Measurements from ENCODE around the gene RAET1E.
"Not testable (repeated sequence)": the region's sequence is repeated elsewhere in the genome, so short reads cannot be mapped to it uniquely, and the experiment has no call there.

RAET1E gene

GRCh38 chr6:149925974-149926777, 28.3 kb upstream of the RAET1E start:
- DNase-seq, result peak; percentile 24

DNA sequence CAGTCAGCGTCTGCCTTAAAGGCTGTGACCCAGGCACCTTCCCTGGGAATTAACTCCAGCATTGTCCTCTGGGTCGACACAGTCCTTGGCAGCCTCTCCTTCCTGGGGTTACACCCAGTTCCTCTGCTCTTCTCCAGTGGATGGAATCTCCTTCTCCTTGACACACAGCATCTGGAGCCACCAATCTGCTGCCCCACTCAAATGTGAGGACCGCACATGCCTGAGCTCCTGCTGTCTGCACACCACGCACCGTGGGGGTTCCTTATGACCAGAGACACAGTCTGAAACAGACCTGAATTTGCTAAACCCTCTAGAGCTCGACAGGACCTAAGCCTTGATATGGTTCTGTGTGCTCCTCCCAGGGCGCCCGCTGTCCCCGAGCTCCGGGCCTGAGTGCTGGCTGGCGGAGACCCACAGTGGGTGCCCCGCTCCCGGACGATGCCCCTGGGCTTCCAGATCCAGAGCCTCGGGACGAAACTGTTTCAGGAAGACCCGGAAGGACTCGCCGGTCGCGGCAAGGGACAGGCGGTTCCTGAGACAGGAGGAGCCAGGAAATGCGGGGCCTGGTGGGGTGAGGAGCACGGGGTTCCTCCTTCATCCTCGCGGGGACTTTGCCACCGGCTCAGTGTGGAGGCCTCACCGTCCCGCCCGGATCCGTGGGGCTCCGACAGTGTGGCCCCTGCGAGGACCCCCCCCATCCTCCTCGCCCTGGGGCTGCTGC, 27.5 kb upstream of the RAET1E start:
- no peak for DNase-seq

GRCh38 chr6:149924933-149925252, 27.0 kb upstream of the RAET1E start:
- no peak for DNase-seq

GRCh38 chr6:149924206-149924932, 26.5 kb upstream of the RAET1E start:
- no peak for DNase-seq

DNA sequence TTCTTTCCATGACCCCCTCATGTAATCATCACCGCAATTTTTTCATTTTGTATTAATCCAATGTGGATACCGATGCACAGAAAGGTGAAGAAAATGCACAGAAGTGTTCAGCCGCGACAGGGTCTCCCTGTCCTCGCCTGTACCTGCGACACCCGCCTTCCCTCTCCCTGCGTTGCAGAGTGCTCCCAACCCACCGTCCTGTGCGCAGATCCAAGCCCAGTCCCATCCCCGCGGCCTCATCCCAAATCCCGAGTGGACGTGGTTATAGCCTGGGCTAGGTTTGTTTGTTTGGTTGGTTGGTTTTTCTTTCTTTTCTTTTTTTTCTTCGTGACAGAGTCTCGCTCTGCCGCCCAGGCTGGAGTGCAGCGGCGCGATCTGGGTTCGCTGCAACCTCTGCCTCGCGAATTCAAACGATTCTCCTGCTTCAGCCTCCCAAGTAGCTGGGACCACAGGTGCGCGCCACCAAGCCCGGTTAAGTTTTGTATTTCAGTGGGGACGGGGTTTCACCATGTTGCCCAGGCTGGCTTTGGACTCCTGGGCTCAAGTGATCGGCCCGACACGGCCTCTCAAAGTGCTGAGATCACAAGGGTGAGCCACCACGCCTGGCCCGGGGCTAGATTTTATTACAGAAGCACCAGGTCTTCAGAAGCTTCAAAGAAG, 25.5 kb upstream of the RAET1E start:
- DNase-seq, result no peak

DNA sequence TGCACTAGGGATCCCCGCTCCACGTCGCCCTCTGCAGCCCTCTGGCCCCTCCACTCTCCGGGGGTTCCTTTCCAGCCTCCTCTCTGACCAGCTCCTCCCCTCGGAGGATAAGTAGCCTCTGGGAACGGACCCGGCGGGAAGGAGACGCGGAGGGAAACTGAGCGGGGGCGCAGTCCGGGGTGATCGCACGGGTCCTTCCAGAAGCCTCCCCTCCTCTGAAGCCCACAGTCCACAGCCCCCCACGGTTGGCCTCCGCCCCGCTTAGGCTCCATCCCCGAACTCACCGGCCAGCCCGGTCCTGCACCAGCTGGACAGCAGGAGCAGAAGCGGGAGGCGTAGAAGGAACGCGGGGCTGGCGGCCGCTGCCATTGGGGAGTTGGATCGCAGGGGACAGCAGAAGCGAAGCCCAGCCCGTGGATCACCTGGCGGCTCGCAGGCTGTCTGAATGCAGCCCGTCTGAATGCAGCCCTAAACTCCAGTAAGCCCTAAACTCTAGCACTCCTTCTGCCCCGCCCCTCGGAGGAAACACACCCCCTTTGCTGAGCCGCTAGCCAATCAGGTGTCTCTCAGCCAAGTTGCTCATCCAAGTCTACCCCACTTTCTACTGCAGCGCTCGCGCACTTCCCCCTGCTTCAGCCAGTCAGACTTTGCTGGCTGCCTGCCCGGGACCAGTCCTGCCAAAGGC, 24.9 kb upstream of the RAET1E start, which contains the start of gene RAET1G:
RAET1G (minus strand) TSS at position 480 of the 685 bp plus-strand sequence; CDS start at position 369, 111 bp downstream.
- peak; percentile 69 for DNase-seq

- not testable (repeated sequence) for DNase-seq
These were observed 24.2 kb upstream of the RAET1E start for GRCh38 chr6:149922091-149922490.

DNA sequence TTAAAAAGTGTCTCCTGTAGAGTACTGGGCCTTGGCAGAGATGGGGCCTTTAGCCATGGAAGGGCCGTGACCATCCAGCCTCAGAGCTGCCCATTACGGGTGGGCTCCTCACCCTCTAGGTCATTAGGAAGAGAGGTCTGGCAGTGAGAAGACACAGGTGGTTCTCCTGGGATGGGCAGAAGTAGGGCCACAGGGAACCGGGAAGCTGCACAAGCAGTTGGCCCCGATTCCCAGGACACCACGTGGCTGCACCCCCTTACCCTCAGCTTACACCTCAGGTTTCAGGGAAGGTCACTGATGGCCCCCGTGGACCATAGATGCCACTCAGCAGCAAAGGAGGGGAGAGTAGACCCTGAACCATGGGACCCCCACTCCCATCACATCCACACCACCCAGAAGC, 23.4 kb upstream of the RAET1E start:
- no peak for DNase-seq

DNA sequence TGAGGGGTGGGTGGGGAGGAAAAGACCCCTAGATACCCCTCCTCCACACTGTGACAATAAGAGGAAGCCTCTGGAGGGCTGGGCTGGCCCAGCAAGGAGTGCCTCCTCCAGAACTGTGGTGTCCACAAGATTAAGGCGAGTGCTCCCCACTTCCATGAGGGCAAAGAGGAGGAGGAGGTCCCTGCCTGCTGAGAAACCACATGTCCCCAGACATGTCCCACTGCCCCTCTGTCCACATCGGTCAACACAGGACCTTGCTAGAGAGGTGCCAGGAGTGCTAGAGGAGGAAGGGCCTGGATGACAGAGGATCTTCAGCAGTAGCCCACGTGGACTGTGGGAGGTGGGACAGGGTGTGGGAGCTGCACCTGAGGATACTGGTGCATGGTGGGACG, 21.9 kb upstream of the RAET1E start:
- no peak for DNase-seq

- not testable (repeated sequence) for DNase-seq
These were observed 21.4 kb upstream of the RAET1E start for GRCh38 chr6:149919126-149919833.

GRCh38 chr6:149918151-149918905, 20.4 kb upstream of the RAET1E start:
- DNase-seq, result no peak

GRCh38 chr6:149917679-149918078, 19.8 kb upstream of the RAET1E start:
- DNase-seq, result no peak

DNA sequence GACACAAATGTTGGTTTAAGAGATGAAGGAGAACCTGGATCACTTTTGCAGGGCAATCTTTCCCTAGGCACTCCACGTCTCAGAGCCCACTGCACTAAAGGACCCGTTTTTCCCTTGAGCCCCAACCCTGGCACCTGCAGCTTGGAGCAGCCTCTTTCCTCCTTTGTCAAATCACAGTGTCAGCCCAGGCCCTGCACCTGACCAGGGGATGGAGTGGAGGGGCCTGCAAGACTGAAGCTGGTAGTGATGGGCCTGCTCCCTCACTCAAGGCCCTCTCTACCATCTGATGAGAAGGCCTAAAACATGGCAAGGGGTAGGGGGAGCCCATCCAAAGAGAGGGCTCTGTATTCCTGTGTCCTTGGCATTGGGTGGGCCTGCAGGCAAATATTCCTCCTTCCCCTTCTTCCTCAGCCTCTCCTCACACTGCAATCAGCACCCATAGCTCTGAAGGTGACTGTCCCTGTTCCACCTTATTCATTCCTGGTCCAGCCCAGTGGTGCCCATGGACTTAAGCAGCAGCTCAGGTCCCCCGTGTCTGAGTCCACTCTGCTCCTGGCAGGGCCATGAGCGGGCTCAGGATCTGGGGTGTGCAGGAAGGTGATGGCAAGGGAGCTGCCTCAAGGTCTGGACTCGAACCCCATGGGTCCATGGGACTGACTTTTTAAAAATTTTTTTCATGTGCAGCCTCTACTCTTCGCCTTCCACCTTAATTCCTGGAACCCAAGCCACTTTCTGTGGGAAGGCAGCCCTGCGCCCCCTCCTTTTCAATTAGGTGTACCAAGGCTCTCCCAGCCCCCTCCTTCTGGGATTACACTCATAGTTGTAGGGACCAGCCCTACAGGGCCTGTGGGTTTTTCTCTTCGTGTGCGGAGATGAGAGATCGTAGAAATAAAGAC, 18.3 kb upstream of the RAET1E start:
- DNase-seq, result no peak

DNA sequence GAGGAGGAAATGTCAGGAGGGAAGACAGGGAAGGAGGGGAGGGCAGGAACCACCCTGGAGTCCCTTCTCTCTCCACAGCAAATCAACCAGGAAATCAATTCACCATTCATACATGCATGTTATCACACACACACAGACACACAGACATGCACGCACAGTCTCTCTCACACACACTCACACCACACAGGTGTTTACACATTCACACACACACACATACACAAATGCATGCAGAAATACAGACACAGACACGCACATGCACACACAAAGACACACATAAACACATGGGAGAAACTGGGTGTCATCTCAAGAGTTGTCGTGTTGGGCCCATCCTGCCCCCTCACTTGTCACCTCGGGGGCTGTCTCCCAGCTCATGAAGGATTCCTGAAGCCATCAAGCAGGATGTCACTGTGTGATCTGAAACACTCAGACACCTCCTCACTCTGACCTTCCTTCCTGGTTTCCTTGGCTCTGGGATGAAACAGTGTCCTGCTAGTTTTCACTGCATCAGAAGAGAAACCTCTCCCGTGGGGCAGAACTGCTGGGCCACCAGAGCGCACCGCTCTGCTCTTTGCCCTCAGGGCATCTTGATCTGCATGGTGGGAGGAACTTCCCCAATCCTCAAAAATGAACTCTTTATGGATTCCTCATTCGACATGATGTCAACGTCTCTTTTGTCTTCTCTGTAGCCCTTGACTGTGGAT, 15.8 kb upstream of the RAET1E start:
- no peak for DNase-seq

DNA sequence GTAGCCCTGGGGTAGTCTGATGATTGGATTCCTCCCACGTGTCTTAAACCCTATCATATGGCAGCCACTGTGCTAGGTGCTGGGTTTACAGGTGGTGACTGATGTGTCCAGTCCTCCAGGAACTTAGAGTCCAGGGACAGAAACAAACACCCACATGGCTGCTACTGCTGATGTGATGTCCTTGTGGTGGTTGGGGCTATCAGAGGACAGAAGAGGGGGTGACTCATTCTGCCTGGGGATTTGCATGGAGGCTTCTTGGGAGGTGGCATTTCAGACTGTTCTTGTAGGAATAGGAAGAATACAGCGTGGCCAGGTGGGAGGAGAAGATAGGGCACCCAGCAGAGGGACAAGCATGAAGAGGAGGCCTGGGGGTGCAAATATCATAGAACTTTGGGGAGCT, 15.2 kb upstream of the RAET1E start:
- DNase-seq, result no peak

GRCh38 chr6:149912680-149913079, 14.8 kb upstream of the RAET1E start:
- not testable (repeated sequence) for DNase-seq

DNA sequence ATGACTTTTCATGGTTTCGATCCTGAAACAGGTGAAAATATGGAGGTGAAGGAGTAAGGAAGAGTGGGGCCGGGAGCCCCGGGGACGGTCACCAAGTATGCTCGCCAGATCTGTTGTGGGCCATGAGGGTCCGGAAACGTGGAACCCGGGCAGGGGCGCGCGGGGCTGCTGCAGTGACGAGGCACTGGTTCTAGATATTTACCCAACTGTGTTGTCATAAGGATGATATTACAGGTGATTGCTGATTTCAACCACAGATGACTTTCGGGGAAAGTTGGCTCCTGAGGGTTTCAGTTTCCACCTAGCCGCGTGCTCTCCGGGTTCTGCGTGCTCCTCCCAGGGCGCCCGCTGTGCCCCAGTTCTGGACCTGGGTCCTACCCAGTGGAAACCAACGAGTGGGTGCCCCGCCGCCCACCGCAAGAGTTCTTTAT, 12.8 kb upstream of the RAET1E start:
- DNase-seq, result no peak

GRCh38 chr6:149909701-149910470, 12.0 kb upstream of the RAET1E start:
- DNase-seq, result no peak
